HL-60 (cell line): ENCODE results near the gene TMEM44.

Experiments
- DNase-seq, 2 experiments: peaks; one replicate each; pipeline ENCODE4 v3.0.0-alpha.2; 2010 to 2020; ENCODE audit warnings: low read depth in 1 of 2, low spot score in 1 of 2
- H3K27ac ChIP-seq: fragments of 250-450 bp; sonication (Bioruptor Pico); replicated peaks from 2 replicates; pipeline ENCODE4 v1.5.1; 2020; ENCODE audit warnings: mild to moderate bottlenecking, moderate library complexity
- H3K27me3 ChIP-seq: fragments of 250-450 bp; sonication (Bioruptor Pico); 2 replicates; pipeline ENCODE4 v1.5.1; 2021; ENCODE audit warnings: mild to moderate bottlenecking, moderate library complexity; ENCODE audit not compliant: insufficient read depth, poor library complexity, severe bottlenecking
- H3K4me3 ChIP-seq: replicated peaks from 2 replicates; pipeline ENCODE4 v1.5.1; 2011; ENCODE audit warnings: mild to moderate bottlenecking, control low read depth, low read length; ENCODE audit not compliant: insufficient read depth
- GABPA ChIP-seq: IDR thresholded peaks from 2 replicates; pipeline ENCODE4 v1.6.1; 2012; ENCODE audit warnings: low read depth
- POLR2AphosphoS5 ChIP-seq: IDR thresholded peaks from 2 replicates; pipeline ENCODE4 v1.6.1; 2012; ENCODE audit warnings: low read depth
- SPI1 ChIP-seq: IDR thresholded peaks from 2 replicates; pipeline ENCODE4 v1.6.1; 2012; ENCODE audit warnings: low read depth, mild to moderate bottlenecking, borderline replicate concordance
- long read RNA-seq: library from polyadenylated mRNA; unstranded; transcript quantifications from one replicate; pipeline ENCODE4 v2.0.0, GENCODE V29; 2020
- TF ChIP-seq, protein P1 (sequence below): IDR thresholded peaks from 2 replicates; pipeline ENCODE4 v1.6.1; 2012; ENCODE audit warnings: low read depth; ENCODE audit not compliant: insufficient replicate concordance
- TF ChIP-seq, protein P2 (sequence below): IDR thresholded peaks from one replicate; pipeline ENCODE4 v1.5.1; 2011; ENCODE audit warnings: low read length, control low read depth, inconsistent platforms; ENCODE audit not compliant: insufficient read depth

Gene TMEM44, protein sequence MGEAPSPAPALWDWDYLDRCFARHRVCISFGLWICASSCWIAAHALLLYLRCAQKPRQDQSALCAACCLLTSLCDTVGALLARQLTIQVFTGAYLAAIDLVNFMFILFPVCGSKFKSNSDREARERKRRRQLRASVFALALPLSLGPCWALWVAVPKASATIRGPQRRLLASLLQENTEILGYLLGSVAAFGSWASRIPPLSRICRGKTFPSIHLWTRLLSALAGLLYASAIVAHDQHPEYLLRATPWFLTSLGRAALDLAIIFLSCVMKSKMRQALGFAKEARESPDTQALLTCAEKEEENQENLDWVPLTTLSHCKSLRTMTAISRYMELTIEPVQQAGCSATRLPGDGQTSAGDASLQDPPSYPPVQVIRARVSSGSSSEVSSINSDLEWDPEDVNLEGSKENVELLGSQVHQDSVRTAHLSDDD
- long read RNA-seq, partial matches to known transcripts = 0 of 10 reads
- long read RNA-seq, other reads (novel, unspliced or antisense) = 10 of 10 reads

DNA sequence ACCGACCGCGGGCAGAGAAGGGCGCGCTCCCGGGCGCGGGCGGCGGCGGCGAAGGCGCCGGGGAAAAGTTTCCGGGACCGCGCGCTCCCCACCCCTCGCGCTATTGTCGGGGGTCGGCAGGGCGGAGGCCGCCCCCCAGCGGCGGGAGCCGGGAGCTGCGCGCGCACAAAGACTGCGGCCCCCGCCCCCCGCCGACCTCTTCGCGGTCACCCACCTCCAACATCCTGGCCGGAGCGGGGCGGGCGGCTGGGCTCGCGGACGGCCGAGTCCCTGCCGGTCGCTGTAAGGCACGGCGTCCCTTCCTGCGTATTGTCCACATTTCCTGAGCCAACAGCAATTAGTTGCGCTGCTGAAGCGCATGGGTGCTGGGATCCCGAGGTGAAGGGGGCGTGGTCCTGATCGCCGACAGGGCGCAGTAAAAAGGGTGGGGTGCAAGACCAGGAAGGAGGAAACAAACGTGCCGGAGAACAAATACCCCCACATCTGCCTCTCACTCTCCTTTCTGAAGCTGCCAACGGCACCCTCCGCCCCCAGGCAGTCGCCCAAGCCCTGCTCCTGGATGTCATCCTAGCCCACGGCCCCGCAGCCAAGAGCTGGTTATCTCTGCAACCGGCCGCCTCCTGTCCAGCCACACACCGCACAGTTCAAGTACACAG, at the start of gene TMEM44:
TSS of gene TMEM44 (minus strand) at position 71 of the 656 bp plus-strand sequence. CDS start 204 bp downstream, outside the sequence.
- H3K27ac ChIP-seq = no peak within 1 kb of the TSS
- TF ChIP-seq, protein P1, sequence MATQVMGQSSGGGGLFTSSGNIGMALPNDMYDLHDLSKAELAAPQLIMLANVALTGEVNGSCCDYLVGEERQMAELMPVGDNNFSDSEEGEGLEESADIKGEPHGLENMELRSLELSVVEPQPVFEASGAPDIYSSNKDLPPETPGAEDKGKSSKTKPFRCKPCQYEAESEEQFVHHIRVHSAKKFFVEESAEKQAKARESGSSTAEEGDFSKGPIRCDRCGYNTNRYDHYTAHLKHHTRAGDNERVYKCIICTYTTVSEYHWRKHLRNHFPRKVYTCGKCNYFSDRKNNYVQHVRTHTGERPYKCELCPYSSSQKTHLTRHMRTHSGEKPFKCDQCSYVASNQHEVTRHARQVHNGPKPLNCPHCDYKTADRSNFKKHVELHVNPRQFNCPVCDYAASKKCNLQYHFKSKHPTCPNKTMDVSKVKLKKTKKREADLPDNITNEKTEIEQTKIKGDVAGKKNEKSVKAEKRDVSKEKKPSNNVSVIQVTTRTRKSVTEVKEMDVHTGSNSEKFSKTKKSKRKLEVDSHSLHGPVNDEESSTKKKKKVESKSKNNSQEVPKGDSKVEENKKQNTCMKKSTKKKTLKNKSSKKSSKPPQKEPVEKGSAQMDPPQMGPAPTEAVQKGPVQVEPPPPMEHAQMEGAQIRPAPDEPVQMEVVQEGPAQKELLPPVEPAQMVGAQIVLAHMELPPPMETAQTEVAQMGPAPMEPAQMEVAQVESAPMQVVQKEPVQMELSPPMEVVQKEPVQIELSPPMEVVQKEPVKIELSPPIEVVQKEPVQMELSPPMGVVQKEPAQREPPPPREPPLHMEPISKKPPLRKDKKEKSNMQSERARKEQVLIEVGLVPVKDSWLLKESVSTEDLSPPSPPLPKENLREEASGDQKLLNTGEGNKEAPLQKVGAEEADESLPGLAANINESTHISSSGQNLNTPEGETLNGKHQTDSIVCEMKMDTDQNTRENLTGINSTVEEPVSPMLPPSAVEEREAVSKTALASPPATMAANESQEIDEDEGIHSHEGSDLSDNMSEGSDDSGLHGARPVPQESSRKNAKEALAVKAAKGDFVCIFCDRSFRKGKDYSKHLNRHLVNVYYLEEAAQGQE = no peak
- 0 out of 2 replicates have a peak, but pooled peaks have one; percentile 26 for TF ChIP-seq POLR2AphosphoS5
- TF ChIP-seq GABPA = 0 out of 2 replicates have a peak, but pooled peaks have one; percentile 22
- no peak for TF ChIP-seq SPI1
- TF ChIP-seq, protein P2, sequence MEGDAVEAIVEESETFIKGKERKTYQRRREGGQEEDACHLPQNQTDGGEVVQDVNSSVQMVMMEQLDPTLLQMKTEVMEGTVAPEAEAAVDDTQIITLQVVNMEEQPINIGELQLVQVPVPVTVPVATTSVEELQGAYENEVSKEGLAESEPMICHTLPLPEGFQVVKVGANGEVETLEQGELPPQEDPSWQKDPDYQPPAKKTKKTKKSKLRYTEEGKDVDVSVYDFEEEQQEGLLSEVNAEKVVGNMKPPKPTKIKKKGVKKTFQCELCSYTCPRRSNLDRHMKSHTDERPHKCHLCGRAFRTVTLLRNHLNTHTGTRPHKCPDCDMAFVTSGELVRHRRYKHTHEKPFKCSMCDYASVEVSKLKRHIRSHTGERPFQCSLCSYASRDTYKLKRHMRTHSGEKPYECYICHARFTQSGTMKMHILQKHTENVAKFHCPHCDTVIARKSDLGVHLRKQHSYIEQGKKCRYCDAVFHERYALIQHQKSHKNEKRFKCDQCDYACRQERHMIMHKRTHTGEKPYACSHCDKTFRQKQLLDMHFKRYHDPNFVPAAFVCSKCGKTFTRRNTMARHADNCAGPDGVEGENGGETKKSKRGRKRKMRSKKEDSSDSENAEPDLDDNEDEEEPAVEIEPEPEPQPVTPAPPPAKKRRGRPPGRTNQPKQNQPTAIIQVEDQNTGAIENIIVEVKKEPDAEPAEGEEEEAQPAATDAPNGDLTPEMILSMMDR = no peak
- peak within 1 kb of the TSS; percentile 78 for H3K4me3 ChIP-seq
- peak; percentile 76 to 78 for DNase-seq
- no peaks in the 10 kb centered on the region for H3K27me3 ChIP-seq

GRCh38 chr3:194682694-194683310, 49.6 kb upstream of the TMEM44 start:
- Histone ChIP-seq H3K27ac (peak overlapping the region; percentile 20; the same call in 1 of the 2 replicates), H3K27me3 (no peaks in the 10 kb centered on the region), H3K4me3 (no peak overlapping the region)
- DNase-seq = peak; percentile 78 to 82
- no peak for TF ChIP-seq GABPA
- TF ChIP-seq, protein P2 = peak; percentile 93

- Histone ChIP-seq H3K4me3 (no peak overlapping the region), H3K27ac (no peak overlapping the region), H3K27me3 (no peaks in the 10 kb centered on the region)
- TF ChIP-seq SPI1 (no peak), POLR2AphosphoS5 (no peak), GABPA (no peak)
- TF ChIP-seq, protein P2 = no peak
- TF ChIP-seq, protein P1 = no peak
- DNase-seq = no peak
Observed at GRCh38 chr3:194682189-194682693, 49.0 kb upstream of the TMEM44 start.
